D721Med (cell line): ENCODE results near the gene GP5.

Source experiments
- DNase-seq: peaks from one replicate; pipeline ENCODE4 v3.0.0; 2011; ENCODE audit warnings: low spot score; ENCODE audit not compliant: insufficient read length
- FAIRE-seq: peaks from 2 replicates; lab custom pipeline; 2011; peaks lifted over from hg19 to GRCh38; lab: Jason Lieb, UNC
- TF ChIP-seq, protein P1 (sequence below): IDR thresholded peaks from 2 replicates; pipeline ENCODE4 v1.5.1; 2012; ENCODE audit warnings: mild to moderate bottlenecking, control low read depth; ENCODE audit not compliant: insufficient read depth; ENCODE audit errors: missing control alignments

The GP5 gene

DNA sequence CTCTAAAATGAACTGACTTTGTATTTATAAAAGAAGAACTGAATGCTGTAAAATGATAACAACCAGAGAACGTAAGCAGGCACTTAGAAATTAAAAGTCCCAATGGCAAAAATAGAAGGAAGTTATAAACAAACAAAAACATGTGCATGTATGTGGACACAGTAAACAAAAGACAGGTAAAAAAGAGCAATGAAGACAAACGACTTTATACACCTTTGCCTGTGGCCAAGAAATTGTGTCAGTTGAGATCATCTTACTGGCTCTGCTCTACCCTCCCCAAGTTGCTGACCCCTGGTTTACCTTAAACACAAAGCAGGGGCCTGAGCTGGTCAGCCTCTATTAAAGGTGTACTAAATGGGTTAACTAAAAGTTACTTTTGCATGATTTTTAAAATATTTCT, 41.7 kb upstream of the GP5 start:
- TF ChIP-seq, protein P1, sequence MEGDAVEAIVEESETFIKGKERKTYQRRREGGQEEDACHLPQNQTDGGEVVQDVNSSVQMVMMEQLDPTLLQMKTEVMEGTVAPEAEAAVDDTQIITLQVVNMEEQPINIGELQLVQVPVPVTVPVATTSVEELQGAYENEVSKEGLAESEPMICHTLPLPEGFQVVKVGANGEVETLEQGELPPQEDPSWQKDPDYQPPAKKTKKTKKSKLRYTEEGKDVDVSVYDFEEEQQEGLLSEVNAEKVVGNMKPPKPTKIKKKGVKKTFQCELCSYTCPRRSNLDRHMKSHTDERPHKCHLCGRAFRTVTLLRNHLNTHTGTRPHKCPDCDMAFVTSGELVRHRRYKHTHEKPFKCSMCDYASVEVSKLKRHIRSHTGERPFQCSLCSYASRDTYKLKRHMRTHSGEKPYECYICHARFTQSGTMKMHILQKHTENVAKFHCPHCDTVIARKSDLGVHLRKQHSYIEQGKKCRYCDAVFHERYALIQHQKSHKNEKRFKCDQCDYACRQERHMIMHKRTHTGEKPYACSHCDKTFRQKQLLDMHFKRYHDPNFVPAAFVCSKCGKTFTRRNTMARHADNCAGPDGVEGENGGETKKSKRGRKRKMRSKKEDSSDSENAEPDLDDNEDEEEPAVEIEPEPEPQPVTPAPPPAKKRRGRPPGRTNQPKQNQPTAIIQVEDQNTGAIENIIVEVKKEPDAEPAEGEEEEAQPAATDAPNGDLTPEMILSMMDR, result no peak
- FAIRE-seq (no peak), DNase-seq (no peak)

DNA sequence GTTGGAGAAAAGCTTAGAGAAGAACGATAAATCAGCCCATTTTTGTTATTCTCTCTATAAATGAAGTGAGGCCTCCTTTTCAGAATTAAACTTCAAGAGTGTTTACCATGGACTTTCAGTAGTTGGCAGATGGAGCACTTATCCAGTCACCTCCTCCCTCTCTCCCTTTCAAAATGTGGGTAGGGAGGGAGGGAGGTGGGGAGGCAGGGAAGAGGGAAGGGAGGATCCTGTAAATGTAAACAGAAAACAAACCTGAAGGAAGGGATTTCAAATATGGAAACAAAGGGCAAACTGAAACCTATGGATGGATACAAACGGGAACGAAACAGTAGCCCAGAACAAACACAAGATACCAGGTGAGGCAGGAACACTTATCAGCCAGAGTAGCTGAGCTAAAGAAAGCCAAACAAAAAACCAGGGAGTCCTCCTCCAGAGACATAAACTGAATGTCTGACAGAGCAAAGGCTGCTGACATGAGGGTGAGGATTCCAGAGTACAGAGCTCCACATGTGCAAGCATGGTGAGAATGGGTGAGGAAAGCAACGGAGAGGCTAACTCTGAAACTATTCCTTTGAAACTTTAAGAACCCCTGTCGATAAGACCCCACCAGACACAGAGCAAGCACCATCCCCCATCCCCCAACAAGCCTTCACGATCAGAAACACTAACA, 41.0 kb upstream of the GP5 start:
- no peak for FAIRE-seq
- no peak for DNase-seq
- TF ChIP-seq, protein P1, result no peak

DNA sequence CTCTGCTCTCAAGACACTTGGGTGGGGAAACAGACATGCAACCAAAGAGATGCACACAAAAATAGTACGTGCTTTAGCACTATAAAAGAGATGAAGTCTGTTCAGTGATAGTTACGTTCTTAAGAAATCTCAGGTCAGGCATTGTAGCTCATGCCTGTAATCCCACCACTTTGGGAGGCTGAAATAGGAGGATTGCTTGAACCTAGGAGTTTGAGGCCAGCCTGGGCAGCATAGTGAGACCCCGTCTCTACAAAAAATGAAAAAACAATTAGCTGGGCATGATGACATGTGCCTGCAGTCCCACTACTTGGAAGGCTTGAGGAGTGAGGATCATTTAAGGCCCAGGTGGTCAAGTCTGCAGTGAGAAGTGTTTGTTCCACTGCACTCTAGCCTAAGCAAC, 35.4 kb upstream of the GP5 start:
- FAIRE-seq (no peak), DNase-seq (no peak)
- TF ChIP-seq, protein P1, result no peak

DNA sequence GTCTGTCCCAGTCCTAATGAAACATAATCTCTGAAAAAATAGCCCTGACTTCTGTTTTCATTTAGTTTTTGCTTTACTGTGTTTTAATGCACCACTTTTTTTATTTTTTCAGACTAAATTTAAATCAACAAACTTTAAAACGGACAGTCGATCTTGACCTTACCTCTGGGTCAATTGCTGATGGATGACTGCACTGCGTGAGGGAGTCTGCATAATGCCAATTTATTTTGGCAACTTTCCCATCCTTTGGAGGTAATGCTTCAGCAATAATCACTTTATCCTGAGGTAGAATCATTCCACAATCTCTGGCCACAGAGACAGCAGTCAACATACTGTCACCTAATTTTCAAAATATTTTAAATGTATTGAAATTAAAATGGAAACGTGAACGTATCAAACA, 32.5 kb upstream of the GP5 start:
- DNase-seq, result no peak

DNA sequence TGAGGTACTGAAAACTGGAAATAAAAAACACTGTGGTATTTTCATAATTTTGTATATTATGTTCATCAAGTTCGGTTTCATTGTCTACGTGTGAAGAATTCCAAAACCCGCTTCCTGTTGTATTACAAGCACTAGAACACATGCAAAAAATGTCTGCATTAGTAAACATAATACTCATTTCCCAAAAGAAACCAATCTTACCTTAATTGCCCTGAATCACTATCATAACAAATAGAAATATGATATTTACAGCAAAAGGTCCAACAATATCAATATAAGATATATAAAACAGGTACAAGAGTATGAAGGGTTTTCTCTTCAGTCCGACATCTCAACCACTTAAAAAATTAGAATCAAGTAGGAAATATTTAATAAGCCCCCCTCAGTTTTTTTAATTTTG, 26.3 kb upstream of the GP5 start:
- no peak for FAIRE-seq
- TF ChIP-seq, protein P1, result no peak
- DNase-seq, result no peak

More for the DNA sequence above, 32.5 kb upstream of the GP5 start:
- TF ChIP-seq, protein P1, result no peak
- no peak for FAIRE-seq

DNA sequence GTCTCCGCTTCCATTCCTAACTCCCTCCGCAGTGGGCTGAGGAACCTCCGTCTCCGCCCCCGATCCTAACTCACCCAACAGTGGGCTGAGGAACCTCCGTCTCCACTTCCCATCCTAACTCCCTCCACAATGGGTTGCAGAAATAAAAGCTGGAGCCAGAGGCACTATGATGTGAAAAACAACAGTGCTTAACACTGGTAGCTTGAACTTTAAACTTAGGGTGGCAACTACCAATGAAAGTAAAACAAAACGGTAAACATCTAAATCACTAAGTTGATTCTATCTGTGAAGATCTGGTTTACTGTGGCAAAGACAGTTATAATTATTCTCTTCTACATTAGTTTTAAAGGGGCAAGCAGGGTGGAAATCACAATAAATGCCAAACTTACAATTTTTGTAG, 25.9 kb upstream of the GP5 start:
- DNase-seq, result no peak
- no peak for FAIRE-seq
- TF ChIP-seq, protein P1, result no peak

DNA sequence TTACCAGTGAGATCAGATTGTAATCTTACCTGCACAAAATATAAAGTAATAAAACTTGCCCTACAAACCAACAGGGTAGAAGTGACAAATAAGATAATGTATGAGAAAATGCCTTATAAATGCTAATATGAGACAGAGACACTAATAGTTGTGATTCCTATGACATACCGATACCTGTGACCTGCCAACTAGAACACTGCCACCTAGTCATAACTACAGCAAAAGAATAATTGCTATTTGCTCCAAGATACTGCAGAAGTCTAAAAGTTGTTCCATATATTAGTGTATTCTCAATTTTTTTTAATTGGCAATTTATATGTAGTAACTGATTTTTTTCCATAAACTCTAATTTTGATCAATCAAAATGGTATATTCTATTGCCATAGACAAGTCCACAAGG, 25.3 kb upstream of the GP5 start:
- TF ChIP-seq, protein P1, result no peak
- FAIRE-seq (no peak), DNase-seq (no peak)
